Measurements from ENCODE around the gene SLC7A14.

GRCh38 chr3:170458285-170458684 lies 127.6 kb downstream of the SLC7A14 start:
- TF ChIP-seq CTCF (IDR thresholded peaks at IDR 0.05; ENCODE audit: low read length) (no peak), EZH2 (optimal IDR thresholded peaks at IDR 0.05; ENCODE audit: low read depth, low read length) (no peak), EZH2phosphoT487 (IDR thresholded peaks at IDR 0.05; ENCODE audit: low read length) (no peak)
